ENCODE data around the gene OR2A42.
"Not testable (repeated sequence)": the region's sequence is repeated elsewhere in the genome, so short reads cannot be mapped to it uniquely, and the experiment has no call there.

- TF ChIP-seq CTCF (IDR thresholded peaks at IDR 0.05); ZFX (IDR thresholded peaks at IDR 0.05; ENCODE audit: borderline replicate concordance): not testable (repeated sequence)
Observed at GRCh38 chr7:144194453-144194852, 45.0 kb downstream of the OR2A42 start.
